Activated naive CD4-positive, alpha-beta T cell treated with anti-CD3 and anti-CD28 coated beads, Interleukin-2, amount 10 ng/mL, durations not matched to agents 7 days and 5 days (primary cell): ENCODE data around the gene MRPL49.
"Not testable (repeated sequence)": the region's sequence is repeated elsewhere in the genome, so short reads cannot be mapped to it uniquely, and the experiment has no call there.

ENCODE experiments used
- CTCF ChIA-PET: fragments of 350-600 bp; sonication (Branson Sonifier 250); formaldehyde crosslinking; loops from one replicate; lab custom pipeline; 2021; ENCODE audit warnings: antibody characterized with exemption; lab: Charles Lee
- DNase-seq: peaks from one replicate; pipeline ENCODE4 v3.0.0-alpha.2; 2020
- H3K27ac Mint-ChIP-seq: one replicate; pipeline ENCODE4 v1.8.0; 2021; ENCODE audit warnings: mild to moderate bottlenecking, moderate library complexity, mixed read lengths
- H3K27me3 Mint-ChIP-seq: one replicate; pipeline ENCODE4 v1.8.0; 2021; ENCODE audit warnings: mild to moderate bottlenecking, mixed read lengths
- H3K36me3 Mint-ChIP-seq: one replicate; pipeline ENCODE4 v1.8.0; 2021; ENCODE audit warnings: mixed read lengths
- H3K4me1 Mint-ChIP-seq: one replicate; pipeline ENCODE4 v1.8.0; 2021; ENCODE audit warnings: mixed read lengths
- H3K4me3 Mint-ChIP-seq: one replicate; pipeline ENCODE4 v1.8.0; 2021; ENCODE audit warnings: mild to moderate bottlenecking, moderate library complexity, mixed read lengths
- H3K9me3 Mint-ChIP-seq: one replicate; pipeline ENCODE4 v1.8.0; 2021; ENCODE audit warnings: mixed read lengths

MRPL49 gene

GRCh38 chr11:65117206-65118096 is 4.7 kb upstream of the MRPL49 start, which contains the start of gene ZNHIT2:
ZNHIT2 (minus strand) TSS chr11:65117701; CDS start chr11:65117653, 48 bp downstream.
- Mint-ChIP-seq H3K36me3 (peaks cover 46% of the 10 kb centered on the region), H3K27me3 (no peaks in the 10 kb centered on the region), H3K27ac (peak within 1 kb of the TSS; percentile 98), H3K9me3 (no peaks in the 10 kb centered on the region), H3K4me3 (peak within 1 kb of the TSS; percentile 90), H3K4me1 (peaks cover 68% of the 10 kb centered on the region)
- DNase-seq, result peak; percentile 100
- CTCF ChIA-PET, result interaction anchor here (0.7 to 2.2 kb wide), 12 partner anchors 9 to 273 kb away, joined by 3 to 11 read pairs (median 4); partner anchors contain the start of genes ARL2, CDC42BPG, CDCA5 and SAC3D1

DNA sequence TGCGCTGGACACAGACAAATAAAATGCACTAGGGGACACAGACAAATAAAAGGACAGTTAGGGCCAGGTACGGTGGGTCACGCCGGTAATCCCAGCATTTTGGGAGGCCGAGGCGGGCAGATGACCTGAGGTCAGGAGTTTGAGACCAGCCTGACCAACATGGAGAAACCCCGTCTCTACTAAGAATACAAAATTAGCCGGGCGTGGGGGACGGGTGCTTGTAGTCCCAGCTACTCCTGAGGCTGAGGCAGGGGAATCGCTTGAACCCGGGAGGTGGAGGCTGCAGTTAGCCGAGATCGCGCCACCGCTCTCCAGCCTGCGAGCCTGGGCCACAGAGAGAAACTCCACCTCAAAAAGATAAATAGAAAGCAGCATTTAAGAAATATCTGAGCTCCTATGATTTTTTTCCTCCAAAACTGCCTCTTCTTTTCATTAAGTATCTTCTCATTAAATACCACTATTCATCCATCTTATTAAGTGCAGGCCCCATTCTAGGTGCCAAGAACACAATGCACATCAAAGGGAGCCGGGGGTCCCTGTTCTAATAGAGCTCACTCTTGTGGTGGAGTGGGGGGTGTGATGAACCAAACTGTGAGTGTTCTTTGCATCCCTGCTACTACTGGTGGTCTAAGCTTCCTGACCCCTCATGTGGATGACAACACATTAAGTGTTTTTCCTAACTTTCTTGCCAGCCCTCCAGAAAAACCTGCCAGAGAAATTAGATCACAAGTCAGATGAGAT is 3.9 kb upstream of the MRPL49 start:
- H3K36me3 Mint-ChIP-seq, result peaks cover 45% of the 10 kb centered on the region
- peak overlapping the region; percentile 98 for H3K27ac Mint-ChIP-seq
- DNase-seq, result no peak
- peaks cover 70% of the 10 kb centered on the region for H3K4me1 Mint-ChIP-seq
- H3K27me3 Mint-ChIP-seq, result no peaks in the 10 kb centered on the region
- no peaks in the 10 kb centered on the region for H3K9me3 Mint-ChIP-seq
- CTCF ChIA-PET, result interaction anchor here (0.7 to 4.3 kb wide), 9 partner anchors 7 to 296 kb away, joined by 3 to 33 read pairs (median 4); partner anchors contain the start of genes ARL2 and TM7SF2
- peak overlapping the region; percentile 90 for H3K4me3 Mint-ChIP-seq

GRCh38 chr11:65118891-65119669 is 3.0 kb upstream of the MRPL49 start:
- not testable (repeated sequence) for DNase-seq, H3K4me3 Mint-ChIP-seq, H3K27me3 Mint-ChIP-seq, H3K9me3 Mint-ChIP-seq
- Mint-ChIP-seq H3K4me1 (peaks cover 69% of the 10 kb centered on the region), H3K27ac (peak overlapping the region; percentile 98), H3K36me3 (peaks cover 44% of the 10 kb centered on the region)
- CTCF ChIA-PET, result interaction anchor here (0.7 to 4.3 kb wide), 7 partner anchors 7 to 297 kb away, joined by 3 to 33 read pairs (median 4); partner anchors contain the start of genes ARL2 and TM7SF2

GRCh38 chr11:65119670-65119995 is 2.5 kb upstream of the MRPL49 start:
- Mint-ChIP-seq H3K9me3 (no peaks in the 10 kb centered on the region), H3K36me3 (peaks cover 47% of the 10 kb centered on the region), H3K27ac (peak overlapping the region; percentile 76), H3K4me3 (no peak overlapping the region), H3K4me1 (peaks cover 67% of the 10 kb centered on the region), H3K27me3 (no peaks in the 10 kb centered on the region)
- CTCF ChIA-PET, result interaction anchor here (1.1 to 4.3 kb wide), 2 partner anchors 8 to 12 kb away, joined by 3 to 33 read pairs; partner anchors contain the start of gene TM7SF2
- DNase-seq, result no peak

- H3K27me3 Mint-ChIP-seq, result no peaks in the 10 kb centered on the region
- H3K27ac Mint-ChIP-seq, result peak overlapping the region; percentile 100
- CTCF ChIA-PET, result interaction anchor here (1.8 to 4.3 kb wide), 3 partner anchors 9 to 60 kb away, joined by 6 to 33 read pairs (median 9); partner anchors contain the start of genes CAPN1, SYVN1 and TM7SF2
- no peak for DNase-seq
- peaks cover 61% of the 10 kb centered on the region for H3K4me1 Mint-ChIP-seq
- H3K36me3 Mint-ChIP-seq, result peaks cover 54% of the 10 kb centered on the region
- peak overlapping the region; percentile 97 for H3K4me3 Mint-ChIP-seq
- no peaks in the 10 kb centered on the region for H3K9me3 Mint-ChIP-seq
These were observed 1.3 kb upstream of the MRPL49 start for GRCh38 chr11:65120831-65121230.

GRCh38 chr11:65121447-65121864 is 665 bp upstream of the MRPL49 start:
- CTCF ChIA-PET, result interaction anchor here (0.7 to 4.3 kb wide), 5 partner anchors 10 to 109 kb away, joined by 3 to 33 read pairs (median 6); partner anchors contain the start of genes CAPN1, SYVN1 and TM7SF2
- peak overlapping the region; percentile 100 for H3K27ac Mint-ChIP-seq
- peak overlapping the region; percentile 97 for H3K4me3 Mint-ChIP-seq
- H3K36me3 Mint-ChIP-seq, result peaks cover 57% of the 10 kb centered on the region
- peaks cover 55% of the 10 kb centered on the region for H3K4me1 Mint-ChIP-seq
- H3K9me3 Mint-ChIP-seq, result no peaks in the 10 kb centered on the region
- H3K27me3 Mint-ChIP-seq, result no peaks in the 10 kb centered on the region
- DNase-seq, result peak; percentile 61

DNA sequence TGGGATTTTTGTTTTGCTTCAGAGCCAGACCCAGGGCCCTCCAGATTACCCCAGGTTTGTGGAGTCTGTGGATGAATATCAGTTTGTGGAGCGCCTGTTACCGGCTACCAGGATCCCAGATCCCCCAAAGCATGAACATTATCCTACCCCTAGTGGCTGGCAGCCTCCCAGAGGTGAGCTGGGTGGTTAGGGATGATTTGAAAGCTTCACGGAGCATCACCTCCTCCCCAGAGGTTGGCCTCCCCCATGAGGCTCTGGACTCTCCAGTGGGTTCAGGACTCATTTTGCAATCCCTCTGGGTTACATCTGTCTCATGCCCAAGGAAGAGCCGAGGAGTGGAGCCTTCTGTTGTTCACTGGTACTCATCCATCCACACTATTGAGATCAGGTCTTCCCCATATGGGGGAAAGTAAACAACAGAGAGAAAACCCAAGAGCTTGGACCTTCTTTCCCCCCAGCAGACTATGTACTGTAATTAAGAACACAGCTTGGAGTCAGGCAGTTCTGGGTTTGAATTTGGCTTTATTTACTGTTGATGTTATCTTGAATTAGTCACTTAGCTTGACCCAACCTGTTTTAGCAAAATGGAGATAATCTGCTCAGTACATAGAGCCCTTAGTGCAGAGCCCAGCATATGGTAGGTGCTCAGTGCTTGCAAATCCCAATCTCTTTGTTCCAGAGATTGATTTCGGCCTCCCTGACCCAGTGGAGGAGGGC is 2.5 kb downstream of the MRPL49 start:
- no peak for DNase-seq
- H3K27me3 Mint-ChIP-seq, result no peaks in the 10 kb centered on the region
- peak overlapping the region; percentile 14 for H3K27ac Mint-ChIP-seq
- CTCF ChIA-PET, result interaction anchor here (1.1 kb wide), 1 partner anchor 13 kb away, joined by 3 read pairs; no protein-coding TSS in a partner anchor
- H3K36me3 Mint-ChIP-seq, result peaks cover 54% of the 10 kb centered on the region
- no peak overlapping the region for H3K4me3 Mint-ChIP-seq
- peaks cover 39% of the 10 kb centered on the region for H3K4me1 Mint-ChIP-seq
- H3K9me3 Mint-ChIP-seq, result no peaks in the 10 kb centered on the region

GRCh38 chr11:65125197-65126056 is 3.3 kb downstream of the MRPL49 start:
- Mint-ChIP-seq H3K4me3 (no peak overlapping the region), H3K9me3 (no peaks in the 10 kb centered on the region), H3K36me3 (peaks cover 52% of the 10 kb centered on the region), H3K27me3 (no peaks in the 10 kb centered on the region), H3K27ac (no peak overlapping the region), H3K4me1 (peaks cover 32% of the 10 kb centered on the region)
- no peak for DNase-seq
- CTCF ChIA-PET, result interaction anchor here (0.9 to 1.1 kb wide), 2 partner anchors 12 to 15 kb away, joined by 3 read pairs; no protein-coding TSS in a partner anchor

DNA sequence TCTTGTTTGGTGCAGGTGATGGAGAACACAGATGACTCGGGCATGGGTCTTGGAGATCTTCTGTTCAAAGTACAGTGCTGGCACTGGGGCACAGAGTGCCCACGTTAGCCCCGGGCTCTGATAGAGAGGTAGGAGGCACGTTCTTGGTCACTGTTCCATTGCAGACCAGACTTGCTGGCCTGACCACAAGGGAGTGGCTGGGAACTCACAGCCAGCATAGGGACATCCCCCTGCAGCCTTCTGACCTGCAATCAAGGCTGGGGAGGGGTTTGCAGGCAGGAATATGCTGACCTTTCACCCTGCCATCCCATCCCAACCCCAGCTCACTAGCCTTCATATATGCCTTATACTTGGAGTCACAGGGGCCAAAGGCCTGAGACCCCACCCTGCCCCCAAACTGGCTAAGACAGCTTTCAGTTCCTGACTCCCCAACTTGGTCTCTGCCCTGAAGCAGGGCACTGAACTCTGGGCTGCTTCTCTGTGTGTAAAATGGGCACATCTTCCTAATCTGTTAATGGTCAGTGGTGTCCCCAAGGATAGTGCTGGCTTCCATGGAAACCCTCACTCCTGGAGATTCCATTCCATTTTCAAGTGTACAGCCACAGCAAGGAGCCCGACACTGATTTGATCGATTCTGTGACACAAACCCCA is 4.6 kb downstream of the MRPL49 start:
- DNase-seq, result no peak
- Mint-ChIP-seq H3K27me3 (no peaks in the 10 kb centered on the region), H3K36me3 (peaks cover 47% of the 10 kb centered on the region), H3K4me1 (peaks cover 26% of the 10 kb centered on the region), H3K27ac (peak overlapping the region; percentile 71), H3K9me3 (no peaks in the 10 kb centered on the region), H3K4me3 (no peak overlapping the region)
- CTCF ChIA-PET, result interaction anchor here (0.9 kb wide), 1 partner anchor 16 kb away, joined by 3 read pairs; no protein-coding TSS in a partner anchor

DNA sequence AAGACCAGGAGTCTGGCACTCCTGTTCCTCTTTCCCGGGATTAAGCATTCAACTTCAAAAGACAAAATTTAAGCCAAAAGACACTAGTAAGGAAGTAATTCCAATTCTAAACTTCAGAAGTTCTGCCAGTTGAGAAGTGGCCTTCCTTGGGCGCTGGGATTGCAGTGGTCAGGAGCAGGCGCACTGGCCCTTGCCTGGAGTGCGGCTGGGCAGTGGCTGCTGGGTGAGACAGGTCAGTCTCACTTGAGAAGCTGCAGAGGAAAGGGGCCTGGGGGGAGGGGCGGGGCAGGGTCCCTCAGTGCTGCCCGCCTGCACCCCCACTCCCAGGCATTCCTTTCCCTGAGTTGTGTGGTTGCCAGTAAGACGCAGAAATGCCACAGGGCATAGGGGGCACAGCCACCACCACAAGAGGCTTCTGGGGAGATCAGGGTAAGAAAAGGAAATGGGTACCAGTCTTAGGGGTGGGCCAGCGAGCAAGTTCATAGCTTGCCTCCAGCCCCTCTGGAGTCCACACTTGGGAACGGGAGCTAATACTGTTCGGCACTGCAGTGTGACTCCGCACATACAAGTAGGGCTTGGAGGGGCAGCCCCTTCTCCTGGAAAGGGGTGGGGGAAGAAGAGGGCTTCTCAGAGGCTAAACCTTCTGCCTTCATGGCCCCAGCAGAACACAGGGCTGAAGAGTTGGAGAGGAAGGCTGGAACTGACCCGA is 5.5 kb downstream of the MRPL49 start:
- Mint-ChIP-seq H3K4me1 (peaks cover 27% of the 10 kb centered on the region), H3K4me3 (no peak overlapping the region), H3K27me3 (no peaks in the 10 kb centered on the region), H3K9me3 (no peaks in the 10 kb centered on the region), H3K36me3 (peaks cover 44% of the 10 kb centered on the region), H3K27ac (no peak overlapping the region)
- DNase-seq, result no peak
- CTCF ChIA-PET, result interaction anchor here (0.9 kb wide), 1 partner anchor 53 kb away, joined by 4 read pairs; no protein-coding TSS in a partner anchor
